BE2C (cell line): ENCODE measurements around the gene TPH2.

Experiments used
- DNase-seq: peaks from one replicate; pipeline ENCODE4 v3.0.0-alpha.2; 2020
- H3K27me3 ChIP-seq: fragments of 250-450 bp; sonication (Bioruptor Pico); 2 replicates; pipeline ENCODE4 v1.5.1; 2020; ENCODE audit warnings: mild to moderate bottlenecking
- H3K36me3 ChIP-seq: fragments of 250-450 bp; sonication (Bioruptor Pico); 2 replicates; pipeline ENCODE4 v1.5.1; 2020; ENCODE audit warnings: mild to moderate bottlenecking
- H3K4me1 ChIP-seq: fragments of 250-450 bp; sonication (Bioruptor Pico); 2 replicates; pipeline ENCODE4 v1.5.1; 2020
- H3K4me3 ChIP-seq: 2 replicates; pipeline ENCODE4 v1.5.1; 2011; ENCODE audit warnings: low read depth, low read length
- H3K9me3 ChIP-seq: fragments of 250-450 bp; sonication (Bioruptor Pico); 2 replicates; pipeline ENCODE4 v1.5.1; 2020
- CTCF ChIP-seq: IDR thresholded peaks from 2 replicates; pipeline ENCODE4 v1.5.1; 2012; ENCODE audit warnings: mild to moderate bottlenecking, low read depth, low read length

The TPH2 gene

GRCh38 chr12:72075891-72076557 lies 137.4 kb downstream of the TPH2 start:
- Histone ChIP-seq H3K4me1 (peaks cover 3% of the 10 kb centered on the region; the same call in 1 of the 2 replicates), H3K36me3 (no peaks in the 10 kb centered on the region), H3K27me3 (no peaks in the 10 kb centered on the region), H3K4me3 (no peak overlapping the region), H3K9me3 (no peaks in the 10 kb centered on the region)
- peak; percentile 14 for DNase-seq
- no peak for TF ChIP-seq CTCF

- Histone ChIP-seq H3K4me1 (peaks cover 3% of the 10 kb centered on the region; the same call in 1 of the 2 replicates), H3K36me3 (no peaks in the 10 kb centered on the region), H3K9me3 (no peaks in the 10 kb centered on the region), H3K27me3 (no peaks in the 10 kb centered on the region), H3K4me3 (no peak overlapping the region)
- TF ChIP-seq CTCF: no peak
- DNase-seq: no peak
These were observed 137.9 kb downstream of the TPH2 start for GRCh38 chr12:72076558-72076915.

GRCh38 chr12:72077111-72077820 lies 138.6 kb downstream of the TPH2 start:
- no peaks in the 10 kb centered on the region for H3K36me3 ChIP-seq
- no peaks in the 10 kb centered on the region for H3K9me3 ChIP-seq
- H3K27me3 ChIP-seq: no peaks in the 10 kb centered on the region
- H3K4me3 ChIP-seq: no peak overlapping the region
- no peak for TF ChIP-seq CTCF
- H3K4me1 ChIP-seq: peaks cover 3% of the 10 kb centered on the region; the same call in 1 of the 2 replicates
- no peak for DNase-seq

- Histone ChIP-seq H3K36me3 (no peaks in the 10 kb centered on the region), H3K4me1 (no peaks in the 10 kb centered on the region), H3K4me3 (no peak overlapping the region), H3K9me3 (no peaks in the 10 kb centered on the region), H3K27me3 (peaks cover 5% of the 10 kb centered on the region; the same call in 1 of the 2 replicates)
- TF ChIP-seq CTCF: no peak
- DNase-seq: no peak
These were observed 143.1 kb downstream of the TPH2 start for GRCh38 chr12:72081777-72082176.
